Kidney epithelial cell (primary cell): ENCODE measurements around the gene PPP2R5A. TPM values are rescaled to one million over a fixed set of nuclear protein-coding genes. Genes with fewer than 3 reads are reported as not detected.

Experiments
- DNase-seq: peaks from one replicate; pipeline ENCODE4 v3.0.0-alpha.2; 2010; ENCODE audit warnings: low read depth
- H3K27me3 ChIP-seq: 2 replicates; pipeline ENCODE4 v1.6.0; 2011; ENCODE audit warnings: low read length; ENCODE audit not compliant: control insufficient read depth, insufficient read depth
- H3K36me3 ChIP-seq: 2 replicates; pipeline ENCODE4 v1.5.1; 2011; ENCODE audit warnings: low read length; ENCODE audit not compliant: control insufficient read depth, insufficient read depth
- H3K4me3 ChIP-seq: 2 replicates; pipeline ENCODE4 v1.5.1; 2011; ENCODE audit warnings: low read depth, mild to moderate bottlenecking, control low read depth, low read length
- total RNA-seq: library from RNA; depleted of rRNA; stranded (reverse); fragments of >200 nt; gene quantifications from 2 replicates; pipeline ENCODE4 v1.2.3, GENCODE V29; 2015
- TF ChIP-seq, protein P1 (sequence below): IDR thresholded peaks from 2 replicates; pipeline ENCODE4 v1.5.1; 2011; ENCODE audit warnings: mild to moderate bottlenecking, moderate library complexity, low read length, control low read depth, inconsistent platforms; ENCODE audit not compliant: insufficient read depth, poor library complexity, severe bottlenecking

PPP2R5A gene
- total RNA-seq: 23.6 and 24.0 TPM in 2 replicates

DNA sequence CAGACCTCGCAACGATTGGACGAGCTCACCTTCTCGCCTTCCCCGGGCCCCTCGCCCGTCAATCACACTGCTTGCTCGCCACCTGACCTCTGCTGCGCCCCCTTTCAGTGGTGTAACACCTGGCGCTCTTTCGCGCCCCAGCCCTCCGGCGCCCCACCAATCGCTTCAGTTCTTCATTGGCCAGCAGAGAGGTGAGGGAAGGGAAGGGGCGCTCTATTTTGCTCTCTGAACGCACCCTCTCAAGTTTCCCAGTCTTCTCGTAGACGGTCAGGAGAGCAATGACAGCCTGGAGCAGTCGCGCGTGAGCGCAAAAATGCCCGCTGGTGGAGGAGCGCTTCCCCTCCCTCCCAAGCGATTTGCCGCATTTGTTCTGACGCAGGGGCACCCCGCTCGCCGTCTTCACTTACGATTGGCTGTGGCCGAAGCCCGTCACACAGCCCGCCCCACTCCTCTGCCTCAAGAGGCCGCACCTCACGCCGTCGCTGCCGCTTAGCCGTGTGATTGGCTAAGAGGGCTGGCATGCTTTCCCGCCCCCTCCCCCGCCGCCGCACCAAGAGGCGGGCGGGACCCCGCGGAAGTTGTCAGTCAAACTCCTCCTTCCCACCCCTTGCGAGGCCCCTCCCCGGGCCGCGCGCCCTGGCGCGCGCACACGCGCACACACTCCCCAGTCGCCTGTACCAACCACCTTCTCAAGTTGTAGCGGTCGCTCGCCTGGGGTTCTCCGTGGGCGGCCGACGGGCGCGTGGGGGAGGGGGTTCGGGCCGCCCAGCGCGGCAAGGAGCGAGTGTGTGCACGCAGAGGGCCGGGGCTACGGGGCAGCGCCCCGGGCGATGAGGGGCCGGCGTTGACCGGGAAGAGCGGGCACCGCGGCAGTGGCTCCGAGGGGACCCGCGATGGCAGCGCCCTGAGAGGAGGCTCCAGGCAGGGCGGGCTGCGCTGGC is at the start of gene PPP2R5A:
TSS of gene PPP2R5A (plus strand) at position 667 of the 941 bp plus-strand sequence. CDS start 701 bp downstream, outside the sequence.
- no peaks in the 10 kb centered on the region for H3K36me3 ChIP-seq
- peak within 1 kb of the TSS; percentile 87 for H3K4me3 ChIP-seq
- TF ChIP-seq, protein P1, sequence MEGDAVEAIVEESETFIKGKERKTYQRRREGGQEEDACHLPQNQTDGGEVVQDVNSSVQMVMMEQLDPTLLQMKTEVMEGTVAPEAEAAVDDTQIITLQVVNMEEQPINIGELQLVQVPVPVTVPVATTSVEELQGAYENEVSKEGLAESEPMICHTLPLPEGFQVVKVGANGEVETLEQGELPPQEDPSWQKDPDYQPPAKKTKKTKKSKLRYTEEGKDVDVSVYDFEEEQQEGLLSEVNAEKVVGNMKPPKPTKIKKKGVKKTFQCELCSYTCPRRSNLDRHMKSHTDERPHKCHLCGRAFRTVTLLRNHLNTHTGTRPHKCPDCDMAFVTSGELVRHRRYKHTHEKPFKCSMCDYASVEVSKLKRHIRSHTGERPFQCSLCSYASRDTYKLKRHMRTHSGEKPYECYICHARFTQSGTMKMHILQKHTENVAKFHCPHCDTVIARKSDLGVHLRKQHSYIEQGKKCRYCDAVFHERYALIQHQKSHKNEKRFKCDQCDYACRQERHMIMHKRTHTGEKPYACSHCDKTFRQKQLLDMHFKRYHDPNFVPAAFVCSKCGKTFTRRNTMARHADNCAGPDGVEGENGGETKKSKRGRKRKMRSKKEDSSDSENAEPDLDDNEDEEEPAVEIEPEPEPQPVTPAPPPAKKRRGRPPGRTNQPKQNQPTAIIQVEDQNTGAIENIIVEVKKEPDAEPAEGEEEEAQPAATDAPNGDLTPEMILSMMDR: peak; percentile 42
- no peaks in the 10 kb centered on the region for H3K27me3 ChIP-seq
- DNase-seq: peak; percentile 96

DNA sequence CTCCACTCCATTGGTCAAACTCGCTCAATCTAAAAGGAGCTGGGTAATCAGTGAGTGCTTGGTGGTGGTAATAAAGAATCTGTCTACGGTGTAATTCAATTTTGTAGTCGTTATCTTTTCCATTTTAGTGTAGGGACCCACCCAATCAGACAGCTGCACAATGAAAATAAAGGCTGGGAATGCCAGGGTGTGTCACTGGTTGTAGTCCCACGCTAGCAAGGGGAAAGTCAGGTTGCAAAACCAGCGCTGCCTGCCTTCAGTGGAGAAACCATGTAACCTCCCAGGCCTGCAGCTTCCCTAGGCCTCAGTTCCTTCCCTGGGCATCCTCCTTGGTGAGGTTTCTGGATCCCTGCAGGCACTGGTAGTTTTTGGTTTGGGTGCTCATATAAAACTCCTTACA is 49.4 kb upstream of the PPP2R5A start:
- Histone ChIP-seq H3K4me3 (no peak overlapping the region), H3K27me3 (no peaks in the 10 kb centered on the region), H3K36me3 (no peaks in the 10 kb centered on the region)
- no peak for DNase-seq
- TF ChIP-seq, protein P1: no peak

DNA sequence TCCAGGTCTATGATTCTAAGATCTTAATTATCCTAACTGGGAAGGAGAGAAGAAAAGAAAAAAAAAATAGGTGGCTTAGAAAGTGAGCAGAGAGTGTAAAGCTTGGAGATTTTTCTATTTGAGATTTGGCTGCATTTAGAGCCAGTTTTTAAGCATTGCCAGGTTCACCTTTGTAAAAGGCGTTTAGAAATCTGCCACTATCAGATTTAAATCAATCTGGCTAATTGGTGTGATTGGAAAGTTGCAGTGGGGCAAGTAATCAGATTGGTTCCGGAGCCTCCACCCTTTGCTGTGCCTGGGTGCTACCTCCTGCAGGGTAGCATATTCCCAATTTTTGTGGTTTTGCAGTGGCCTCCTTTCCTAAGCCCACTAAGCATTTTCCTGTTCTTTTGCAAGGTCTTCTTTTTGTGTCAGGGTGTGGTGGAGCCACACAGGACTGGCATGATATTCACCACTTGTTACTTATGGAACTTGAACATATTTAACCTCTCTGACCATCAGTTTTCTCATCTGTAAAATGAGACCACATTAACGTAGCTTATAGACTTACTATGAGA is 48.5 kb upstream of the PPP2R5A start:
- Histone ChIP-seq H3K27me3 (no peaks in the 10 kb centered on the region), H3K36me3 (no peaks in the 10 kb centered on the region), H3K4me3 (no peak overlapping the region)
- no peak for DNase-seq
- TF ChIP-seq, protein P1: no peak

DNA sequence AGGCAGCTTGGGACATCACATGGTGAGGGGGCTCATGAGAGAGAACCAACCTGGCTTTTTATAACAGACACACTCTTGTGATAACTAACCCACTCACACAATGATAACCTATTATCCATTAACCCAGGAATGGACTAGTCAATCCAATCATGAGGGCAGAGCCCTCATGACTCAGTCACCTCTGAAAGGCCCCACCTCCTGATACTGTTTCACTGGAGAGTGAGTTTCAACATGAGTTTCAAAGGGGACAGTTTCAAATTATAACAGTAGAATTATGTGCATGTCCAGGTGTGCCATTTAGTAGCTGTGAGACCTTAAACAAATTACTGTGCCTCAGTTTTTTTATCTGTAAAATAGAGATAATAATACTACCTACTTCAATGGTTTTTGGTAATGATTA is 47.6 kb upstream of the PPP2R5A start:
- DNase-seq: peak; percentile 73
- H3K27me3 ChIP-seq: no peaks in the 10 kb centered on the region
- H3K36me3 ChIP-seq: no peaks in the 10 kb centered on the region
- TF ChIP-seq, protein P1: no peak
- no peak overlapping the region for H3K4me3 ChIP-seq

DNA sequence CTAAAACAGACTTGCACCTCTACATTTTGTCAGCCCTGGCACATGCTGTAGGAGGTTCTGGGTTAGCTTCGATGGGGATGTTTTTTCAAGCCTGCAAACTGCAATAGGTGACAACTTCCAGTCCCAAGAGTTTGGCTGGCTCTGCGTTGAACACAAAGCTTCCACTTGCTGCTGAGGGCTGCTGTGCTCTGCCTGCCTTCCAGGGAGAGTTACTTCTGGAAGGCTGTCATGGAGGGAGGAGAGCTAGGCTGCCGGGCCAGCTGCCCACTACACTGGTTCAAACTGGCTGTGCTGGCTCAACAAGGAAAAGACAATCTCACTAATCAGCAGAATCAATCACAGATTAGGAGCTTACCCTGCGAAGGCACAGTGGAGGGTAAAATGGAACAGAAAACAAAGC is 46.7 kb upstream of the PPP2R5A start:
- Histone ChIP-seq H3K4me3 (no peak overlapping the region), H3K36me3 (no peaks in the 10 kb centered on the region), H3K27me3 (no peaks in the 10 kb centered on the region)
- DNase-seq: no peak
- TF ChIP-seq, protein P1: no peak
